Liver (tissue), 9 donors: ENCODE measurements around the gene CUBN. TPM values are rescaled to one million over a fixed set of nuclear protein-coding genes. Genes with fewer than 3 reads are reported as not detected.

Experiments
- DNase-seq: peaks from one replicate; pipeline ENCODE4 v3.0.0-alpha.2; 2017; ENCODE audit warnings: low spot score
- H3K27ac ChIP-seq, 2 donors: one replicate each; pipeline ENCODE4 v1.7.0; 2013; ENCODE audit warnings: inconsistent platforms in 2 of 2, low read length in 2 of 2, control low read depth in 1 of 2, low read depth in 1 of 2, mild to moderate bottlenecking in 1 of 2
- H3K27me3 ChIP-seq, 4 donors: one replicate each; pipeline versions ENCODE4 v1.6.1 to v1.7.0; 2013; ENCODE audit warnings: low read length in 3 of 4, inconsistent platforms in 1 of 4, mild to moderate bottlenecking in 1 of 4, moderate library complexity in 1 of 4; ENCODE audit not compliant: control insufficient read depth in 4 of 4, insufficient read depth in 4 of 4
- H3K36me3 ChIP-seq, 4 donors: one replicate each; pipeline versions ENCODE4 v1.6.1 to v1.7.0; 2013; ENCODE audit warnings: low read length in 3 of 4, mild to moderate bottlenecking in 3 of 4, low read depth in 1 of 4, moderate library complexity in 1 of 4; ENCODE audit not compliant: control insufficient read depth in 4 of 4, insufficient read depth in 3 of 4
- H3K4me1 ChIP-seq, 4 donors: one replicate each; pipeline versions ENCODE4 v1.6.1 to v1.7.0; 2013; ENCODE audit warnings: low read length in 3 of 4, mild to moderate bottlenecking in 3 of 4, moderate library complexity in 1 of 4; ENCODE audit not compliant: control insufficient read depth in 4 of 4, insufficient read depth in 4 of 4
- H3K4me3 ChIP-seq, 3 donors: one replicate each; pipeline versions ENCODE4 v1.6.1 to v1.7.0; 2013; ENCODE audit warnings: low read length in 3 of 3, control low read depth in 1 of 3, low read depth in 1 of 3, mild to moderate bottlenecking in 1 of 3
- H3K9ac ChIP-seq, 2 donors: one replicate each; pipeline ENCODE4 v1.7.0; 2013; ENCODE audit warnings: low read length in 2 of 2, mild to moderate bottlenecking in 2 of 2, moderate library complexity in 2 of 2, control low read depth in 1 of 2, low read depth in 1 of 2
- H3K9me3 ChIP-seq, 4 donors: one replicate each; pipeline versions ENCODE4 v1.6.1 to v1.7.0; 2013; ENCODE audit warnings: low read length in 3 of 4; ENCODE audit not compliant: control insufficient read depth in 4 of 4
- ATF3 ChIP-seq: IDR thresholded peaks from 2 replicates; pipeline ENCODE4 v1.6.1; 2016; ENCODE audit warnings: antibody characterized with exemption
- EGR1 ChIP-seq, 2 donors: IDR thresholded peaks; 2 replicates each; pipeline ENCODE4 v1.6.1; 2016 to 2018; ENCODE audit warnings: antibody characterized with exemption in 2 of 2, low read depth in 2 of 2
- FOXA1 ChIP-seq: IDR thresholded peaks from 2 replicates; pipeline ENCODE4 v1.6.1; 2016; ENCODE audit warnings: antibody characterized with exemption
- FOXA2 ChIP-seq: IDR thresholded peaks from 2 replicates; pipeline ENCODE4 v1.6.1; 2016; ENCODE audit warnings: antibody characterized with exemption
- GABPA ChIP-seq, 2 donors: IDR thresholded peaks in 1 of 2; conservative IDR thresholded peaks in 1 of 2; 2 replicates each; pipeline ENCODE4 v1.6.1; 2016; ENCODE audit warnings: antibody characterized with exemption in 2 of 2, mild to moderate bottlenecking in 1 of 2, moderate library complexity in 1 of 2
- HNF4A ChIP-seq, 2 donors: conservative IDR thresholded peaks; 2 replicates each; pipeline ENCODE4 v1.6.1; 2016; ENCODE audit warnings: antibody characterized with exemption in 2 of 2, mild to moderate bottlenecking in 2 of 2
- HNF4G ChIP-seq: IDR thresholded peaks from 2 replicates; pipeline ENCODE4 v1.6.1; 2016; ENCODE audit warnings: antibody characterized with exemption
- JUND ChIP-seq, 2 donors: IDR thresholded peaks; 2 replicates each; pipeline ENCODE4 v1.6.1; 2016; ENCODE audit warnings: antibody characterized with exemption in 2 of 2
- MAX ChIP-seq: IDR thresholded peaks from 2 replicates; pipeline ENCODE4 v1.6.1; 2016; ENCODE audit warnings: antibody characterized with exemption
- NR2F2 ChIP-seq: IDR thresholded peaks from 2 replicates; pipeline ENCODE4 v1.6.1; 2016; ENCODE audit warnings: antibody characterized with exemption
- RAD21 ChIP-seq, 2 donors: IDR thresholded peaks; 2 replicates each; pipeline ENCODE4 v1.6.1; 2016; ENCODE audit warnings: antibody characterized with exemption in 2 of 2, mild to moderate bottlenecking in 2 of 2
- RXRA ChIP-seq, 2 donors: IDR thresholded peaks; 2 replicates each; pipeline ENCODE4 v1.6.1; 2017 to 2018; ENCODE audit warnings: antibody characterized with exemption in 2 of 2, mild to moderate bottlenecking in 1 of 2
- SP1 ChIP-seq: IDR thresholded peaks from 2 replicates; pipeline ENCODE4 v1.6.1; 2018; ENCODE audit warnings: antibody characterized with exemption, mild to moderate bottlenecking
- TAF1 ChIP-seq: conservative IDR thresholded peaks from 2 replicates; pipeline ENCODE4 v1.6.1; 2016; ENCODE audit warnings: antibody characterized with exemption, mild to moderate bottlenecking
- YY1 ChIP-seq: IDR thresholded peaks from 2 replicates; pipeline ENCODE4 v1.6.1; 2016; ENCODE audit warnings: antibody characterized with exemption, mild to moderate bottlenecking
- ZBTB33 ChIP-seq: IDR thresholded peaks from 2 replicates; pipeline ENCODE4 v1.6.1; 2016; ENCODE audit warnings: antibody characterized with exemption
- WGBS: extraction: QIAGEN DNeasy Blood & Tissue Kit; methylation state at CpG from one replicate; pipeline ENCODE4 v1.1.7; 2013; 5-methylcytosine and 5-hydroxymethylcytosine counted together
- polyA plus RNA-seq, 2 donors: library from polyadenylated mRNA; stranded (reverse) in 1 of 2; unstranded in 1 of 2; fragments of 200-250 nt in 1 of 2; fragments of >200 nt in 1 of 2; fragmentation: Nextera tagmentation in 1 of 2; extraction: Ambion mirVana in 1 of 2; gene quantifications; one replicate each; pipeline versions ENCODE4 v1.2.1 to v1.2.3, GENCODE V29; 2013 to 2015
- total RNA-seq, 2 donors: library from RNA; depleted of rRNA; stranded (reverse); fragments of >200 nt; gene quantifications; one replicate each; pipeline ENCODE4 v1.2.3, GENCODE V29; 2014
- TF ChIP-seq, protein P1 (sequence below): fragments of 150-350 bp; IDR thresholded peaks from 2 replicates; pipeline ENCODE4 v1.5.1; 2017; ENCODE audit warnings: improper control_type of control experiment, low read depth, low read length; ENCODE audit not compliant: missing input control
- TF ChIP-seq, protein P2 (sequence below): IDR thresholded peaks from 2 replicates; pipeline ENCODE4 v1.6.1; 2016; ENCODE audit warnings: antibody characterized with exemption, mild to moderate bottlenecking
- donor health status: healthy.
- donor health status: healthy.
- donor health status: healthy.
- donor health status: healthy.
- donor health status: healthy.

The CUBN gene
- total and polyA plus RNA-seq, 4 donors: 0.01 to 0.67 (median 0.30) TPM

DNA sequence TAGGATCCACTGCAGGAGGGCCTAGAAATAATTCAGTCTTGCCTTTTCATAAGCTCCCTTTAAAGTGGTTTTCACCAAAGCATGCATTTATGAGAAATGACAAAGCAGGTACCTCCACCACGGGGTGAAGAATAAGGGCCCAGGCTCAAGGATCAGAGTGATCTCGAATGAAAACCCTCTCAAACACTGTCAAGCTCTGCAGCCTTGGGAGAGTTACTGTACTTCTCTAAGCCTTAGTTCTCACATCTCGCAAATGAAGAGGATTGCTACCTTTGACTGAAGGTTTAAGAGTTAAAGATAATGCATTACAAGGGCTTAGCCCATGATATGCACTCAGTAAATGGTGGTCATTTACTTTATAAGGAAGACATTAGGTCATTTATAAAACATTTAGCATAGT, 81.7 kb downstream of the CUBN start:
- no peaks in the 10 kb centered on the region for H3K9me3 ChIP-seq
- H3K9ac ChIP-seq: no peak overlapping the region
- no peak for DNase-seq
- WGBS: 88% methylated on average over 3 of the region's 3 CpGs
- no peaks in the 10 kb centered on the region for H3K27me3 ChIP-seq
- H3K4me1 ChIP-seq: no peaks in the 10 kb centered on the region
- H3K27ac ChIP-seq: no peak overlapping the region
- no peak for TF ChIP-seq JUND (IDR thresholded peaks at IDR 0.05)
- no peak for TF ChIP-seq TAF1
- no peak for TF ChIP-seq ZBTB33
- TF ChIP-seq EGR1 (IDR thresholded peaks at IDR 0.05; ENCODE audit: low read depth in 2 of 2): no peak
- TF ChIP-seq GABPA (IDR thresholded peaks at IDR 0.05 in 1 of 2, conservative IDR thresholded peaks at IDR 0.05 in 1 of 2): no peak
- no peak for TF ChIP-seq YY1
- TF ChIP-seq FOXA2: no peak
- TF ChIP-seq, protein P1, sequence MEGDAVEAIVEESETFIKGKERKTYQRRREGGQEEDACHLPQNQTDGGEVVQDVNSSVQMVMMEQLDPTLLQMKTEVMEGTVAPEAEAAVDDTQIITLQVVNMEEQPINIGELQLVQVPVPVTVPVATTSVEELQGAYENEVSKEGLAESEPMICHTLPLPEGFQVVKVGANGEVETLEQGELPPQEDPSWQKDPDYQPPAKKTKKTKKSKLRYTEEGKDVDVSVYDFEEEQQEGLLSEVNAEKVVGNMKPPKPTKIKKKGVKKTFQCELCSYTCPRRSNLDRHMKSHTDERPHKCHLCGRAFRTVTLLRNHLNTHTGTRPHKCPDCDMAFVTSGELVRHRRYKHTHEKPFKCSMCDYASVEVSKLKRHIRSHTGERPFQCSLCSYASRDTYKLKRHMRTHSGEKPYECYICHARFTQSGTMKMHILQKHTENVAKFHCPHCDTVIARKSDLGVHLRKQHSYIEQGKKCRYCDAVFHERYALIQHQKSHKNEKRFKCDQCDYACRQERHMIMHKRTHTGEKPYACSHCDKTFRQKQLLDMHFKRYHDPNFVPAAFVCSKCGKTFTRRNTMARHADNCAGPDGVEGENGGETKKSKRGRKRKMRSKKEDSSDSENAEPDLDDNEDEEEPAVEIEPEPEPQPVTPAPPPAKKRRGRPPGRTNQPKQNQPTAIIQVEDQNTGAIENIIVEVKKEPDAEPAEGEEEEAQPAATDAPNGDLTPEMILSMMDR: no peak
- no peak for TF ChIP-seq RAD21 (IDR thresholded peaks at IDR 0.05)
- no peak for TF ChIP-seq MAX
- TF ChIP-seq NR2F2: no peak
- TF ChIP-seq RXRA (IDR thresholded peaks at IDR 0.05): no peak
- TF ChIP-seq, protein P2, sequence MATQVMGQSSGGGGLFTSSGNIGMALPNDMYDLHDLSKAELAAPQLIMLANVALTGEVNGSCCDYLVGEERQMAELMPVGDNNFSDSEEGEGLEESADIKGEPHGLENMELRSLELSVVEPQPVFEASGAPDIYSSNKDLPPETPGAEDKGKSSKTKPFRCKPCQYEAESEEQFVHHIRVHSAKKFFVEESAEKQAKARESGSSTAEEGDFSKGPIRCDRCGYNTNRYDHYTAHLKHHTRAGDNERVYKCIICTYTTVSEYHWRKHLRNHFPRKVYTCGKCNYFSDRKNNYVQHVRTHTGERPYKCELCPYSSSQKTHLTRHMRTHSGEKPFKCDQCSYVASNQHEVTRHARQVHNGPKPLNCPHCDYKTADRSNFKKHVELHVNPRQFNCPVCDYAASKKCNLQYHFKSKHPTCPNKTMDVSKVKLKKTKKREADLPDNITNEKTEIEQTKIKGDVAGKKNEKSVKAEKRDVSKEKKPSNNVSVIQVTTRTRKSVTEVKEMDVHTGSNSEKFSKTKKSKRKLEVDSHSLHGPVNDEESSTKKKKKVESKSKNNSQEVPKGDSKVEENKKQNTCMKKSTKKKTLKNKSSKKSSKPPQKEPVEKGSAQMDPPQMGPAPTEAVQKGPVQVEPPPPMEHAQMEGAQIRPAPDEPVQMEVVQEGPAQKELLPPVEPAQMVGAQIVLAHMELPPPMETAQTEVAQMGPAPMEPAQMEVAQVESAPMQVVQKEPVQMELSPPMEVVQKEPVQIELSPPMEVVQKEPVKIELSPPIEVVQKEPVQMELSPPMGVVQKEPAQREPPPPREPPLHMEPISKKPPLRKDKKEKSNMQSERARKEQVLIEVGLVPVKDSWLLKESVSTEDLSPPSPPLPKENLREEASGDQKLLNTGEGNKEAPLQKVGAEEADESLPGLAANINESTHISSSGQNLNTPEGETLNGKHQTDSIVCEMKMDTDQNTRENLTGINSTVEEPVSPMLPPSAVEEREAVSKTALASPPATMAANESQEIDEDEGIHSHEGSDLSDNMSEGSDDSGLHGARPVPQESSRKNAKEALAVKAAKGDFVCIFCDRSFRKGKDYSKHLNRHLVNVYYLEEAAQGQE: no peak
- no peak for TF ChIP-seq HNF4A (conservative IDR thresholded peaks at IDR 0.05)
- TF ChIP-seq ATF3: no peak
- no peak for TF ChIP-seq HNF4G
- no peak for TF ChIP-seq FOXA1
- TF ChIP-seq SP1: no peak
- no peaks in the 10 kb centered on the region for H3K36me3 ChIP-seq
- H3K4me3 ChIP-seq: no peak overlapping the region
